GM10266 (cell line): ENCODE measurements around the gene APBB1IP.
A peak's percentile ranks its signal among the peaks of the same experiment; 100 is the strongest.

Source experiments
- DNase-seq: peaks from one replicate; pipeline ENCODE4 v3.0.0; 2012; ENCODE audit errors: extremely low spot score
- TF ChIP-seq, protein P1 (sequence below): IDR thresholded peaks from 2 replicates; pipeline ENCODE4 v1.5.1; 2012; ENCODE audit warnings: mild to moderate bottlenecking, low read depth; ENCODE audit not compliant: control insufficient read depth, insufficient read depth; ENCODE audit errors: missing control alignments

Gene APBB1IP

DNA sequence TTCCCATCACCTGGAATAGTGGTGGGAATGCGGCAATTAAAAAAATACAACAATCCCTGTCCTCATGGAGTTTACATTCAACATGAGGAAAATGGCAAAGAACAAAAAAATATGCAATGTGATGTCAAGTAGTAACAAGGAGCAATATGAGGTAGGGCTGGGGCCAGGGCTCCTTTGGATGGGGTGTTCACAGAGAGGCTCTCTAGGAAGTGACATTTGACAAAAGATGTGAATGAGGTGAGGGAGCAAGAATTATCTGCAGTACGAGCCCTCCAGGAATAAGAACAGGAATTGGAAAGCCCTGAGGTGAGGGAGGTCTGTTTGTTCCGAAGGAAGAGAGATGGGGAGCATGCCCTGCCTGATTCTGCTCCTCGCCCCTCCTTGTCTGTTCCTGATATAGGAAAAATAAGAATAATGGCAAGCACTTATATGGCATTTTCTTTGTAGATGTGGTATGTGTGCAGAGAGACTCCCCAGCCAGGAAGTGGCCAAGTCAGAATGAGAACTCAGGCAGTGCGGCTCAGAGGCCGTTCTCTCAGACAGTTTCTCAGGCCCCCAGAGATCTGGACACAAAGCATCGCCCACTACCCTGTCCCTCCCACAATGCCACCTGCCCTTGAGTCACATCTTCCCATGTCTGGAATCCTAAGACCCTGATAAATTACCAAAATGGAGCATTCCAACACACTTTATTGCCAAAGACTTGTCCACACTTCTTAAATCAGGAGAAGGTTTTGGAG, 105.6 kb downstream of the APBB1IP start:
- peak; percentile 54 for DNase-seq
- TF ChIP-seq, protein P1, sequence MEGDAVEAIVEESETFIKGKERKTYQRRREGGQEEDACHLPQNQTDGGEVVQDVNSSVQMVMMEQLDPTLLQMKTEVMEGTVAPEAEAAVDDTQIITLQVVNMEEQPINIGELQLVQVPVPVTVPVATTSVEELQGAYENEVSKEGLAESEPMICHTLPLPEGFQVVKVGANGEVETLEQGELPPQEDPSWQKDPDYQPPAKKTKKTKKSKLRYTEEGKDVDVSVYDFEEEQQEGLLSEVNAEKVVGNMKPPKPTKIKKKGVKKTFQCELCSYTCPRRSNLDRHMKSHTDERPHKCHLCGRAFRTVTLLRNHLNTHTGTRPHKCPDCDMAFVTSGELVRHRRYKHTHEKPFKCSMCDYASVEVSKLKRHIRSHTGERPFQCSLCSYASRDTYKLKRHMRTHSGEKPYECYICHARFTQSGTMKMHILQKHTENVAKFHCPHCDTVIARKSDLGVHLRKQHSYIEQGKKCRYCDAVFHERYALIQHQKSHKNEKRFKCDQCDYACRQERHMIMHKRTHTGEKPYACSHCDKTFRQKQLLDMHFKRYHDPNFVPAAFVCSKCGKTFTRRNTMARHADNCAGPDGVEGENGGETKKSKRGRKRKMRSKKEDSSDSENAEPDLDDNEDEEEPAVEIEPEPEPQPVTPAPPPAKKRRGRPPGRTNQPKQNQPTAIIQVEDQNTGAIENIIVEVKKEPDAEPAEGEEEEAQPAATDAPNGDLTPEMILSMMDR, result no peak

DNA sequence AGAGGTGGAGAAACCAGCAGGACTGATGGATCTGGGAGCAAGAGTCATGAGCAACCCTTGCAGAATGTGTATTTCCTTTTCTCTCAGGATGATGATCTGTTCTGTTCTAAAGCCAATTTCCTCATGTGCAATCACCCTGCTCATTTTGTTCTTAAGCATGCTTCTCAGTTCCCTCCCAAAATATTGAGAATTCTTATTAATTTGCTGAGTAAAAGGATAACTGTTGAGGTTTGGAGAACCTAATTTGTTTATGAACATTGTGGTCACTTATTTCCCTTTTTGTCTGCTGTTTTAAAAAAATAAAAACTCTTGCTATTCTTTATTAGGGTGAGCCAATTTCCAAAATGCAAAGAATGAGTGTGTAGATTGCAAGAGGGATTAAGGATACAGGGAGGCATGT, 106.8 kb downstream of the APBB1IP start:
- TF ChIP-seq, protein P1, result no peak
- DNase-seq, result no peak

DNA sequence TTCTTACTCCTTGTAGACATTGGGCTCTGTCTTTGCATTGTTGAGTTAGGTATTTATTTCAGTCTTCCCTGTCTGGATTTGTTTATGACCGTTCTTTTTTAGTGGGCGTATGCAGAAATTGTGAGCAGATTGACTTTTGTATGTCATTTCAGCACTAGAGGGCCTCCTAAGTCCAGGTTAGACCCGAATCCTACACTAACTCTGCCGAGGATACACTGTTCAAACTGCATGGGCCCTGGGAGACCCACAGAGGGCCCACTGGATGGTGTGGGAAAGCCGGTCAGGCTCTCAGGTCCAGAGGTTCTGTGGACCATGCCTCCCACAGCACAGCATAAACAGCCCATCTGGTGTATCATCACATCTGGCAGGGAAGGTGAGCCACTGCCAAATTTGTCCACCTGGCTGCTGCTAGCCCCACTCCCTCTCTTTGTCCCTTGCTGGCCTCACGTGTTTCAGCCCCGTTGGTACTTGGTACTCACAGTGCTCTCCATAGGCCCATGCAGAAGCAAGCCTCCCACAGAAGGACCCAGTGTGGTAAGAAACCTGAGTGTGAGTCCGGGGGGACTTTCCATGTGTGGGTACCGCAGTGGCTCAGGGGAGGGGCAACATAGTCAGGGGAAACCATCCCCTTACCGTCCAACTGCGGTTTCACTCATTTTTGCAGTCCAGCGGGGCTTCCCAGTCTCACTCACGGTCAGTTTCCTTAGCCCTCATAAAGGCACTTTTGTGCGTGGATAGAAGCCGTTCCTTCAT, 112.8 kb downstream of the APBB1IP start:
- no peak for DNase-seq

DNA sequence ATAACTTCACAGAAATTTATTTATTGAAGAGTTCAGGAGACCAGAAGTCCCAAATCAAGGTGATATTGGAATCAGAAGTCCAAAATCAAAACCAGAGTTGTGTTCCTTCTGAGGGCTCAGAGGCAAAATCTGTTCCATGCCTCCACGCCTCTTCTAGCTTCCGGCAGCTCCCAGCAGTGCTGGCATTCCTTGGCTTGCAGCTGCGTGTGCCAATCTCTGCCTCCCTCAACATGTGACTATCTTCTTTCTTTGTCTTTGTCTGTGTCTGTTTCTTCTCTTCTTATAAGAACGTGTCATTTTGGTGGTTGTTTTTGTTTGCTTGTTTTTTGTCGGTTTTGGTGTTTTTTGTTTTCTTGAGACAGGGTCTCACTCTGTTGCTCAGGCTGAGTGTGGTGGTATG, 116.1 kb downstream of the APBB1IP start:
- TF ChIP-seq, protein P1, result no peak
- no peak for DNase-seq

More for the DNA sequence above, 112.8 kb downstream of the APBB1IP start:
- TF ChIP-seq, protein P1, result no peak

DNA sequence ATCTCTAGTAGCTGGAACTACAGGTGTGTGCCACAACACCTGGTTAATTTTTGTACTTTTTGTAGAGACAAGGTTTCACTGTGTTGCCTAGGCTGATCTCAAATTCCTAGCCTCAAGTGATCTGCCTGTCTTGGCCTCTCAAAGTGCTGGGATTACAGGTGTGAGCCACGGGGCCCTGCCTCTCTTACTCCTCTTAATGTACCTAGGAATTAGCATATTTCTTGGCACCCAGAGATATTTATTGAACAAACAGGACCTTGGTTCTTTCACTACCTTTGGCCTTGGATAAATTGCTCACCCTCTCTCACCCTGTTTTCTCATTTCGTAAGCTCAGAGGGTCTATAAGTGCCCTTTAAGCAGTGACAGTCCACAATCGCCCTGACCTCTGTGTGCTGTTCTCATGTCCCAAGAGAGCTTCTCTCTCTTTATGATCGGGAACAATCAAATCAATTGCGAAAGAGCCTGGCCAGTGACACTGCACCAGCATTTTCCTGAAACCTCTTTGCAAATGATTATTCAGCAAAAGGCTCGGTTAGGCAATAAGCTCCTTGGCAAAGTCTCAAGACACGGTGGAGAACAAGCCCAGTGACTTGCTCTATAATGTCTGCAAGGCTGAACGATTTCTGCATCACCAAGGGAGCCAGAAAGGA, 117.7 kb downstream of the APBB1IP start:
- TF ChIP-seq, protein P1, result no peak
- no peak for DNase-seq

DNA sequence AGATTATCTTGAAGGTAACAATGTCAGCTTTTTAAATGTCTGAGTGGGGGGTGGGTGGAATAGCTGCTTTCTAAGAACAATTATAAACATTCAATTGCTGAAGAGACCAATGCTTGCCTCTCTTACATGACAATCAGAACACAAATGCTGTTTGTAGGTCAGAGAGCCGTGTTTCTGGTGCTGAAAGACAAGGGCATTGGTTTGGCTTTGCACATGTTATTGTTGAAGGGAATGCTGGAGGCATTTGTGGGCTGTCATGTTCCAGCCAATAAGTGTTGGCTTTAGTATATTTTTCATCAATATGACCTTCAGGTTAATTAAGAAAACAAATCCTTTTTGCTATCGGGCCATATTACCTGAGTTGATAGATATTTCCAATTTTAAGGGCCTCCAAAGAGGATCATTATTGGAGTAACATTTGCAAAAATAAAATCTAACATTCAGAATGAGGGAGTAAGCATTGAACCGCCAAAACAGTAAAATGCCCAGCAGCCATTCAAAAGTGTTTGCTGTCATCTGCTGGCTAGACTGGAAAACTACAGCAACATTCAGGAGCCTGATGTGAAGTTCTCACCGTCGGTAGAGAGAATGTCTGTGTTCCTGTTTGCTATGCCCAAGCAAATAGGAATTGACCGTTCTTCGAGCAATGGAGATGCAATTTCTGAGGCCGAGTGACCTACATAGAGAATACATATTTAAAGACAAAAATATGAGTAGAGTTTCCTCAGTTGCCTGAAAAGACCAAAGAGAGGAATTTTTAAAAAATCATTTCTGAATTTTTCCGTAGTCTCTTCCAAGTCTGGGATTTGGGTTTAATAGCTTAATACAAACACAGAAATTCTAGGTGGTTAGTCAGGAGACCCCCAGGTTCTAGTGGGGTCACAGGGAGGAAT, 118.9 kb downstream of the APBB1IP start:
- peak; percentile 72 for DNase-seq
- TF ChIP-seq, protein P1, result peak; percentile 84
